Measurements from ENCODE around the gene LYZL1. TPM values are rescaled to one million over a fixed set of nuclear protein-coding genes. Genes with fewer than 3 reads are reported as not detected.

The LYZL1 gene
- total and polyA plus RNA-seq, 9 donors, result not detected

- WGBS, 3 donors, result 67 to 90% (median 82%) methylated on average over 4 of the region's 4 CpGs
Measured at GRCh38 chr10:29277296-29277695, 11.6 kb upstream of the LYZL1 start.

GRCh38 chr10:29279779-29280487, 8.9 kb upstream of the LYZL1 start:
- TF ChIP-seq POLR2A (IDR thresholded peaks at IDR 0.05) (no peak), EP300 (IDR thresholded peaks at IDR 0.05) (no peak), CTCF (IDR thresholded peaks at IDR 0.05) (no peak)
- intact Hi-C loops (cut with DNase I), result loop anchor here in 1 of 4 donors (10.0 kb wide), 1 partner anchor 935 kb away; no protein-coding TSS in a partner anchor

More at GRCh38 chr10:29277296-29277695, 11.6 kb upstream of the LYZL1 start:
- H3K4me3 ChIP-seq, result no peak overlapping the region
- no peaks in the 10 kb centered on the region for H3K27me3 ChIP-seq
- no peak overlapping the region for H3K27ac ChIP-seq
- intact Hi-C loops (cut with DNase I), result no loop called here
- H3K9me3 ChIP-seq, result no peaks in the 10 kb centered on the region
- DNase-seq, result peak in 1 of 5 donors; percentile 50
- H3K36me3 ChIP-seq, result no peaks in the 10 kb centered on the region
- no peaks in the 10 kb centered on the region for H3K4me1 ChIP-seq (ENCODE audit: insufficient read depth)
- no peak for TF ChIP-seq POLR2A (IDR thresholded peaks at IDR 0.05)
- no peak for TF ChIP-seq EP300 (IDR thresholded peaks at IDR 0.05)
- no peak for TF ChIP-seq CTCF (IDR thresholded peaks at IDR 0.05)

GRCh38 chr10:29280488-29280840, 8.4 kb upstream of the LYZL1 start:
- Histone ChIP-seq H3K27me3 (no peaks in the 10 kb centered on the region), H3K27ac (no peak overlapping the region), H3K9me3 (no peaks in the 10 kb centered on the region), H3K4me3 (no peak overlapping the region), H3K36me3 (no peaks in the 10 kb centered on the region), H3K4me1 (ENCODE audit: insufficient read depth) (no peaks in the 10 kb centered on the region)
- intact Hi-C loops (cut with DNase I), result loop anchor here in 1 of 4 donors (10.0 kb wide), 1 partner anchor 936 kb away; no protein-coding TSS in a partner anchor
- DNase-seq, result no peak
- TF ChIP-seq POLR2A (IDR thresholded peaks at IDR 0.05), result no peak
- TF ChIP-seq CTCF (IDR thresholded peaks at IDR 0.05), result no peak
- TF ChIP-seq EP300 (IDR thresholded peaks at IDR 0.05), result no peak
- 65 to 71% (median 68%) methylated on average over 3 of the region's 3 CpGs for WGBS, 3 donors

More at GRCh38 chr10:29279779-29280487, 8.9 kb upstream of the LYZL1 start:
- Histone ChIP-seq H3K9me3 (no peaks in the 10 kb centered on the region), H3K4me3 (no peak overlapping the region), H3K27ac (no peak overlapping the region), H3K27me3 (no peaks in the 10 kb centered on the region), H3K36me3 (no peaks in the 10 kb centered on the region), H3K4me1 (ENCODE audit: insufficient read depth) (no peaks in the 10 kb centered on the region)
- 78 to 84% (median 83%) methylated on average over 12 of the region's 12 CpGs for WGBS, 3 donors
- no peak for DNase-seq

- H3K4me1 ChIP-seq (ENCODE audit: insufficient read depth), result no peaks in the 10 kb centered on the region
- no peaks in the 10 kb centered on the region for H3K27me3 ChIP-seq
- H3K9me3 ChIP-seq, result no peaks in the 10 kb centered on the region
- intact Hi-C loops (cut with DNase I), result loop anchor here in 1 of 4 donors (10.0 kb wide), 1 partner anchor 941 kb away; no protein-coding TSS in a partner anchor
- H3K27ac ChIP-seq, result no peak overlapping the region
- no peaks in the 10 kb centered on the region for H3K36me3 ChIP-seq
- no peak for TF ChIP-seq CTCF (IDR thresholded peaks at IDR 0.05)
- no peak for TF ChIP-seq POLR2A (IDR thresholded peaks at IDR 0.05)
- TF ChIP-seq EP300 (IDR thresholded peaks at IDR 0.05), result no peak
- WGBS, 3 donors, result 76 to 81% (median 76%) methylated on average over 4 of the region's 4 CpGs
- no peak overlapping the region for H3K4me3 ChIP-seq
- no peak for DNase-seq
Measured at GRCh38 chr10:29285624-29286051, 3.2 kb upstream of the LYZL1 start.

Data from ovary (tissue), 9 donors.